AG09309 (cell line): ENCODE measurements around the gene SREBF1.

Source experiments
- DNase-seq: peaks from one replicate; pipeline ENCODE4 v3.0.0-alpha.2; 2010; ENCODE audit warnings: low read depth
- H3K4me3 ChIP-seq: 2 replicates; pipeline ENCODE4 v1.5.1; 2011; ENCODE audit warnings: mild to moderate bottlenecking, low read depth, low read length, moderate library complexity; ENCODE audit not compliant: control insufficient read depth
- CTCF ChIP-seq: IDR thresholded peaks from 2 replicates; pipeline ENCODE4 v1.5.1; 2011; ENCODE audit warnings: mild to moderate bottlenecking, low read depth, low read length, inconsistent platforms; ENCODE audit not compliant: insufficient read depth, control insufficient read depth; ENCODE audit errors: missing control alignments

Gene SREBF1

GRCh38 chr17:17801800-17802481 lies 34.8 kb downstream of the SREBF1 start:
- H3K4me3 ChIP-seq: no peak overlapping the region
- no peak for DNase-seq
- TF ChIP-seq CTCF: no peak

GRCh38 chr17:17800504-17801021 lies 36.2 kb downstream of the SREBF1 start:
- TF ChIP-seq CTCF: no peak
- no peak for DNase-seq
- H3K4me3 ChIP-seq: no peak overlapping the region

DNA sequence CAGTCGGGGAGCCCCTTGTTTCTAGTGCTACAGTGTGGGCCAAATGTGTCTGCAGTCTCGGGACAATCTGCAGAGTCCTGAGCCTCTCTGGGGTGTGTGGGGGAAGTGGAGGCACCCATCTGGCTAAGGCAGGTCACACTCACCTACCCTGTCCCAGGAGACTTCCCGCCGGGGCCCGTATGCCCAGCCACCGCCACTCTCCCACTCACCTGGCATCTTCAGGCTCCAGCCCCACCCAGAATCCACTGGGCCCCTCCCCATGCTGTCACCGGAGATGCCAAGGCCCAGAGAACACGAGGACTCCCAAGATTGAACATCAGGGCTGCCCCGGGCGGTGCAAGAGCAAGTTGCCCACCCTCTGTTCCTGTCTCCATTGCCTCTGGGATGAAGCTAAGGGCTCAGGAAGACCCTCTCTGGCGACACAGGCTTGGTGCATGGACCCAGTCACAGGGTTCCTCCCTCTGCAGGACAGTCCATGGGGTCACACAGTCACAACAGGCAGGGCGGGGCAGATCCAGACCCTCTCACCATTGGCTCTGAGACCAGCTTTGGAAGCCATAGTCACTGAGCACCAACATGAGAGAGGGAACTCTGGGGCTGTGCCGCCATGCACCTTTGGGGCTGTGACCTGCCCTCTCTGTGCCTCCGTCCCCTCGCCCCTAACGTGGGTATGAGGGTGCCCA lies 38.1 kb downstream of the SREBF1 start:
- TF ChIP-seq CTCF: no peak
- no peak for DNase-seq
- H3K4me3 ChIP-seq: no peak overlapping the region

GRCh38 chr17:17798010-17798556 lies 38.7 kb downstream of the SREBF1 start:
- no peak overlapping the region for H3K4me3 ChIP-seq
- no peak for TF ChIP-seq CTCF
- DNase-seq: no peak

DNA sequence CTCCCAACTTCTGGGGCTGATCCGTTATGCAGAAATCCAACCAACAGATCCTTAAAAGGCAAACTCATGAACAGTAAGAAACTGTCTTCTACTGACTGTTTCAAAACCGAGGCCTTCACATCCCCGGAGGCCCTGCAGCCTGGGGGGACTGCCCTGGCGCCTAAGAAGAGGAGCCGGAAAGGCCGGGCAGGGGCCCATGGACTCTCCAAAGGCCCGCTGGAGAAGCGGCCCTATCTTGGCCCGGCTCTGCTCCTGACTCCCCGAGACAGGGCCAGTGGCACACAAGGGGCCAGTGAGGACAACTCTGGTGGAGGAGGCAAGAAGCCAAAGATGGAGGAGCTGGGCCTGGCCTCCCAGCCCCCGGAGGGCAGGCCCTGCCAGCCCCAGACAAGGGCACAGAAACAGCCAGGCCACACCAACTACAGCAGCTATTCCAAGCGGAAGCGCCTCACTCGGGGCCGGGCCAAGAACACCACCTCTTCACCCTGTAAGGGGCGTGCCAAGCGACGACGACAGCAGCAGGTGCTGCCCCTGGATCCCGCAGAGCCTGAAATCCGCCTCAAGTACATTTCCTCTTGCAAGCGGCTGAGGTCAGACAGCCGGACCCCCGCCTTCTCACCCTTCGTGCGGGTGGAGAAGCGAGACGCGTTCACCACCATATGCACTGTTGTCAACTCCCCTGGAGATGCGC lies 39.5 kb downstream of the SREBF1 start:
- no peak overlapping the region for H3K4me3 ChIP-seq
- no peak for TF ChIP-seq CTCF
- DNase-seq: no peak

DNA sequence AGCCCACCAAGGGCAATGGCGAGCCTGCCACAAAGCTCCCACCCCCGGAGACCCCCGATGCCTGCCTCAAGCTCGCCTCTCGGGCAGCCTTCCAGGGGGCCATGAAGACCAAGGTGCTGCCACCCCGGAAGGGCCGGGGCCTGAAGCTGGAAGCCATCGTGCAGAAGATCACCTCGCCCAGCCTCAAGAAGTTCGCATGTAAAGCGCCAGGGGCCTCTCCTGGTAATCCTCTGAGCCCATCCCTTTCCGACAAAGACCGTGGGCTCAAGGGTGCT lies 40.1 kb downstream of the SREBF1 start:
- H3K4me3 ChIP-seq: no peak overlapping the region
- no peak for DNase-seq
- TF ChIP-seq CTCF: no peak
